ENCODE measurements around the gene TNNI3K.

The TNNI3K gene

DNA sequence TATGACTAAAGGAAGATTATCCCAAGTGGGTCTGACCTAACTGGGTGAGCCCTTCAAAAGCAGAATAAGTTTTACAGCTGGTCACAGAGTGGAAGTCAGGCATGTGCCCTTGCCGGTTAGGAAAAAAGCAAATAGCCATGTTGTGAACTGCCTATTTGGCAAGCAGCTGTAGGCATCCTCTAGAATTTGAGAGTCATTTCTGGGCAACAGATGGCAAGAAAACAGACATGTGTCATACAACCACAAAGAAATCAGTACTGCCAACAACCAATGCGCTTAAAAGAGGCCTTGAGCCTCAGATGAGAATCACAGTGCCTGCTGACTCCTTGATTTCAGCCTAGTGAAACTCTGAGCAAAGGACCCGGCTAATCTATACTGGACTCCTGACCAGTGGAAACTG is 250.4 kb downstream of the TNNI3K start:
- Histone ChIP-seq H3K9ac (ENCODE audit: low read length) (no peak overlapping the region), H3K4me2 (ENCODE audit: low read depth, low read length) (no peak overlapping the region), H3K79me2 (ENCODE audit: low read length) (no peaks in the 10 kb centered on the region), H3K4me1 (ENCODE audit: low read length) (no peaks in the 10 kb centered on the region), H4K20me1 (ENCODE audit: insufficient read depth, low read length) (no peaks in the 10 kb centered on the region), H3K27me3 (replicated peaks; ENCODE audit: insufficient read depth, low read length) (no peaks in the 10 kb centered on the region), H3K9me3 (replicated peaks; ENCODE audit: insufficient read depth, low read length) (no peaks in the 10 kb centered on the region), H3K4me3 (ENCODE audit: low read length) (no peak overlapping the region), H2AFZ (ENCODE audit: low read length) (no peak overlapping the region), H3K9me2 (replicated peaks; ENCODE audit: insufficient read depth, low read length) (no peaks in the 10 kb centered on the region), H3F3A (ENCODE audit: insufficient read depth, low read length) (no peaks in the 10 kb centered on the region), H3K27ac (ENCODE audit: low read length) (no peak overlapping the region), H3K36me3 (replicated peaks; ENCODE audit: insufficient read depth, low read length) (no peaks in the 10 kb centered on the region)
- DNase-seq: no peak
- no peak for TF ChIP-seq EZH2phosphoT487 (IDR thresholded peaks at IDR 0.05; ENCODE audit: low read length)
- no peak for TF ChIP-seq EZH2 (optimal IDR thresholded peaks at IDR 0.05; ENCODE audit: low read depth, low read length)
- TF ChIP-seq, protein P1, sequence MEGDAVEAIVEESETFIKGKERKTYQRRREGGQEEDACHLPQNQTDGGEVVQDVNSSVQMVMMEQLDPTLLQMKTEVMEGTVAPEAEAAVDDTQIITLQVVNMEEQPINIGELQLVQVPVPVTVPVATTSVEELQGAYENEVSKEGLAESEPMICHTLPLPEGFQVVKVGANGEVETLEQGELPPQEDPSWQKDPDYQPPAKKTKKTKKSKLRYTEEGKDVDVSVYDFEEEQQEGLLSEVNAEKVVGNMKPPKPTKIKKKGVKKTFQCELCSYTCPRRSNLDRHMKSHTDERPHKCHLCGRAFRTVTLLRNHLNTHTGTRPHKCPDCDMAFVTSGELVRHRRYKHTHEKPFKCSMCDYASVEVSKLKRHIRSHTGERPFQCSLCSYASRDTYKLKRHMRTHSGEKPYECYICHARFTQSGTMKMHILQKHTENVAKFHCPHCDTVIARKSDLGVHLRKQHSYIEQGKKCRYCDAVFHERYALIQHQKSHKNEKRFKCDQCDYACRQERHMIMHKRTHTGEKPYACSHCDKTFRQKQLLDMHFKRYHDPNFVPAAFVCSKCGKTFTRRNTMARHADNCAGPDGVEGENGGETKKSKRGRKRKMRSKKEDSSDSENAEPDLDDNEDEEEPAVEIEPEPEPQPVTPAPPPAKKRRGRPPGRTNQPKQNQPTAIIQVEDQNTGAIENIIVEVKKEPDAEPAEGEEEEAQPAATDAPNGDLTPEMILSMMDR (IDR thresholded peaks at IDR 0.05; ENCODE audit: low read length): no peak

DNA sequence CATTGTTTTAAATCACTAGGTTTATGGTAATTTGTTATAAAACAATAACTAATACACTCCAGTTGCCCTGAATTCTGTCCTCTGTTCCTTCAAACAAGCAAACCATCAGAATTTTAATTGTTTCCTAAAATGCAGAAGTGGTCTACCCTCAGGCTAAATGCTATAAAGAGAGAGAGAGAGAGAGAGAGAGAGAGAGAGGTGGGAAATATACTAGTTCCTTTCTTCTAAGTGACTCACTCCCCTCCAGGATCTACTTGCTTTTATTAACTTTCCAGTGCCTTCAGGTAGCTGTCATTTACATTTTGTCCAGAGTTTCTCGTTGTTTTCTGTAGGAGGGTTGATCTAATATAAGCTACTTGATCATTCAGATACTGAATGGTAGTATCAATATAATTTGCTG is 250.8 kb downstream of the TNNI3K start:
- H3K79me2 ChIP-seq (ENCODE audit: low read length): no peaks in the 10 kb centered on the region
- no peaks in the 10 kb centered on the region for H3K9me2 ChIP-seq (replicated peaks; ENCODE audit: insufficient read depth, low read length)
- H3K27ac ChIP-seq (ENCODE audit: low read length): no peak overlapping the region
- TF ChIP-seq, protein P1 (IDR thresholded peaks at IDR 0.05; ENCODE audit: low read length): no peak
- TF ChIP-seq EZH2phosphoT487 (IDR thresholded peaks at IDR 0.05; ENCODE audit: low read length): no peak
- no peak for TF ChIP-seq EZH2 (optimal IDR thresholded peaks at IDR 0.05; ENCODE audit: low read depth, low read length)
- DNase-seq: no peak
- H3K9me3 ChIP-seq (replicated peaks; ENCODE audit: insufficient read depth, low read length): no peaks in the 10 kb centered on the region
- no peak overlapping the region for H3K9ac ChIP-seq (ENCODE audit: low read length)
- no peak overlapping the region for H2AFZ ChIP-seq (ENCODE audit: low read length)
- H4K20me1 ChIP-seq (ENCODE audit: insufficient read depth, low read length): no peaks in the 10 kb centered on the region
- H3K4me2 ChIP-seq (ENCODE audit: low read depth, low read length): no peak overlapping the region
- H3K27me3 ChIP-seq (replicated peaks; ENCODE audit: insufficient read depth, low read length): no peaks in the 10 kb centered on the region
- H3K4me3 ChIP-seq (ENCODE audit: low read length): no peak overlapping the region
- no peaks in the 10 kb centered on the region for H3K36me3 ChIP-seq (replicated peaks; ENCODE audit: insufficient read depth, low read length)
- no peaks in the 10 kb centered on the region for H3K4me1 ChIP-seq (ENCODE audit: low read length)
- no peaks in the 10 kb centered on the region for H3F3A ChIP-seq (ENCODE audit: insufficient read depth, low read length)

DNA sequence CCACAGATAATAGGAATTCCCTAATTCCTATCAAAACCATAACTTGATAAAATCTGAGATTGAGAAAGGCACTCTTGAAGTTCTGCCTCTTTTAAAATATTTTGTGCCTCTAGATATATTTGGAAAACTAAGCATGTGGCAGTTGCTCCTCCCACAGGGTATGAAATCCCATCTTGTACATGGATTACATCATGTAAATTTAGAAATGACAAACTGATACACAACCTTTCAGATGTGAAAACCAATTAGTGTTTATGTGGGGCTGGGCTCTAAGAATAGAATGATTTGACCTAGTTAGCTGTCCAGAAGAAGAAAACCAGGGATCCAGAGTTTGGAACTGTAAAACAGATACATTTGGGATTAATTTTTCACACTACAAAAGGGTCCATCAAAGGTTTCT is 261.5 kb downstream of the TNNI3K start:
- Histone ChIP-seq H3K4me1 (ENCODE audit: low read length) (no peaks in the 10 kb centered on the region), H3K9me2 (replicated peaks; ENCODE audit: insufficient read depth, low read length) (no peaks in the 10 kb centered on the region), H3K4me3 (ENCODE audit: low read length) (no peak overlapping the region), H3K36me3 (replicated peaks; ENCODE audit: insufficient read depth, low read length) (no peaks in the 10 kb centered on the region), H2AFZ (ENCODE audit: low read length) (no peak overlapping the region), H3F3A (ENCODE audit: insufficient read depth, low read length) (no peaks in the 10 kb centered on the region), H3K79me2 (ENCODE audit: low read length) (no peaks in the 10 kb centered on the region), H3K9ac (ENCODE audit: low read length) (no peak overlapping the region), H4K20me1 (ENCODE audit: insufficient read depth, low read length) (no peaks in the 10 kb centered on the region), H3K9me3 (replicated peaks; ENCODE audit: insufficient read depth, low read length) (no peaks in the 10 kb centered on the region), H3K27ac (ENCODE audit: low read length) (no peak overlapping the region), H3K27me3 (replicated peaks; ENCODE audit: insufficient read depth, low read length) (no peaks in the 10 kb centered on the region), H3K4me2 (ENCODE audit: low read depth, low read length) (no peak overlapping the region)
- no peak for DNase-seq
- TF ChIP-seq EZH2 (optimal IDR thresholded peaks at IDR 0.05; ENCODE audit: low read depth, low read length) (no peak), EZH2phosphoT487 (IDR thresholded peaks at IDR 0.05; ENCODE audit: low read length) (no peak)
- TF ChIP-seq, protein P1 (IDR thresholded peaks at IDR 0.05; ENCODE audit: low read length): no peak
